ENCODE measurements around the gene SCD5. TPM values are rescaled to one million over a fixed set of nuclear protein-coding genes. Genes with fewer than 3 reads are reported as not detected.

The SCD5 gene
- total and polyA plus RNA-seq, 2 of the 8 experiments (the other 6 are each of a cell fraction or from before 2014, with no cell fraction given) = 0.92 to 1.2 TPM

DNA sequence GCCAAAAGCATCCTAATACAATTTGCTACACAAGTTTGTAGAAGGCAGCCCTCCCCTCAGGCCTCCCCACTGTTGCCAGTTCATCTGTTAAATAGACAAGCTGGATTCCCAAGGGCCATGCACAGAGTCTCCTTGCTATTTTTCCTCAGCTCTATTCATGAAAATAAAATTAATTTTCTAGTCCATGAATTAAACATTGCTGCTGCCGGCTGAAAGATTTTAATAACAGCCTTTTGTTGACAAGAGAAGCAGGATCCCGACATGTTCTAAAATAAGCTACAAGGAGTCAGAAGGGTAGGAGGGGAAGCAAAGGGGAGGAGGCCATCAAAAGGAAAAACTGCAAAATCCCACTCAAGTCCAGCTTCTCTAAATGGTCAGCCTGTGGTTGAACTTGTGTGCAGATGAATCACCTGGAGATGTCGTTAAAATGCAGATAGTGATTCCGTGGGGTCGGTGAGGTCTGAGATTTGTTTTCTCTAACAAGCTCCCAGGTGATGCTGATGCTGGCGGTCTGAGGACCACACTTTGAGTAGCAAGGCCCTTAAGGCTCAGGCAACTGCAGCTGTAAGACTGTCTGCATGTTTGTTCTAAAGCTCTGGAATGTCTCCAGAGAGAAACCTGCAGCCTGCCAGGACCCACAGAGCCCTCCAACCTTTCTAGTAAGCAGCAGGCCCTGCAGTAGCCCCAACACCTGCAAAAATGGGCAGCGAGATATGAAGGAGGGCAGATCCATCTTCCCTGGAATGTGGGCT is 9.4 kb downstream of the SCD5 start:
- no peaks in the 10 kb centered on the region for H3K79me1 ChIP-seq (ENCODE audit: low read depth, low read length)
- H3K36me3 ChIP-seq (ENCODE audit: control insufficient read depth in 2 of 4, insufficient read depth in 4 of 4, low read length in 3 of 4) = peaks cover 0 to 6% (median 0%) of the 10 kb centered on the region in 4 experiments; a peak in 1 of 8 replicates
- peaks cover 5 to 7% of the 10 kb centered on the region in 2 experiments; a peak in 1 of 4 replicates for H3K9me3 ChIP-seq (ENCODE audit: insufficient read depth in 2 of 2, low read depth in 1 of 2, low read length in 1 of 2)
- no peak overlapping the region for H3K56ac ChIP-seq (replicated peaks; ENCODE audit: insufficient read length, low read depth, low read length)
- TF ChIP-seq, protein P1, sequence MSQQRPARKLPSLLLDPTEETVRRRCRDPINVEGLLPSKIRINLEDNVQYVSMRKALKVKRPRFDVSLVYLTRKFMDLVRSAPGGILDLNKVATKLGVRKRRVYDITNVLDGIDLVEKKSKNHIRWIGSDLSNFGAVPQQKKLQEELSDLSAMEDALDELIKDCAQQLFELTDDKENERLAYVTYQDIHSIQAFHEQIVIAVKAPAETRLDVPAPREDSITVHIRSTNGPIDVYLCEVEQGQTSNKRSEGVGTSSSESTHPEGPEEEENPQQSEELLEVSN (IDR thresholded peaks at IDR 0.05) = no peak
- TF ChIP-seq EZH2 (IDR thresholded peaks at IDR 0.05; ENCODE audit: low read depth, low read length, severe bottlenecking) (peak; percentile 11), GTF2F1 (IDR thresholded peaks at IDR 0.05; ENCODE audit: borderline replicate concordance, low read depth, low read length) (no peak), TEAD4 (IDR thresholded peaks at IDR 0.05; ENCODE audit: low read depth, low read length) (no peak)
- H2BK12ac ChIP-seq (ENCODE audit: low read depth, low read length) = no peak overlapping the region
- no peak overlapping the region for H2BK20ac ChIP-seq (ENCODE audit: low read length)
- H2BK15ac ChIP-seq (ENCODE audit: low read length) = no peak overlapping the region
- no peak overlapping the region for H3K4me3 ChIP-seq (ENCODE audit: extremely low read depth in 1 of 4, insufficient read depth in 2 of 4, low read depth in 3 of 4, low read length in 4 of 4)
- no peak overlapping the region for H3K18ac ChIP-seq (ENCODE audit: extremely low read depth, low read length)
- CTCF ChIA-PET (ENCODE audit: partially characterized antibody) = interaction anchor here (0.6 to 3.5 kb wide), 5 partner anchors 8 to 1696 kb away, joined by 3 to 13 read pairs (median 4); no protein-coding TSS in a partner anchor
- H4K20me1 ChIP-seq (replicated peaks in 1 of 2; ENCODE audit: control insufficient read depth in 1 of 2, insufficient read depth in 2 of 2, low read length in 2 of 2) = peaks cover 10 to 32% of the 10 kb centered on the region in 2 experiments
- no peak overlapping the region for H2AK5ac ChIP-seq (ENCODE audit: low read depth, low read length)
- no peaks in the 10 kb centered on the region for H3K79me2 ChIP-seq (ENCODE audit: control insufficient read depth in 1 of 2, insufficient read depth in 2 of 2, low read length in 2 of 2)
- FAIRE-seq (no peak), DNase-seq (ENCODE audit: low read depth in 1 of 2, low spot score in 2 of 2) (no peak)
- peaks cover 0 to 5% (median 0%) of the 10 kb centered on the region in 4 experiments; a peak in 2 of 7 replicates for H3K4me1 ChIP-seq (replicated peaks in 1 of 4; ENCODE audit: control insufficient read depth in 3 of 4, insufficient read depth in 4 of 4, low read length in 3 of 4)
- H4K5ac ChIP-seq (ENCODE audit: insufficient read length, low read depth, low read length) = no peak overlapping the region
- POLR2A ChIA-PET (ENCODE audit: partially characterized antibody) = interaction anchor here (0.6 kb wide), 1 partner anchor 13 kb away, joined by 3 read pairs; no protein-coding TSS in a partner anchor
- H4K91ac ChIP-seq (replicated peaks; ENCODE audit: insufficient read length, low read length) = no peak overlapping the region
- H3K27ac ChIP-seq (ENCODE audit: low read depth, low read length) = no peak overlapping the region
- no peak overlapping the region for H4K8ac ChIP-seq (ENCODE audit: extremely low read depth, insufficient read depth, low read length)
- no peak overlapping the region for H2AFZ ChIP-seq (ENCODE audit: low read length)
- no peak overlapping the region for H3K4ac ChIP-seq (replicated peaks; ENCODE audit: insufficient read length, low read depth, low read length)
- no peaks in the 10 kb centered on the region for H3K23me2 ChIP-seq (ENCODE audit: low read depth, low read length)
- no peak overlapping the region for H3K4me2 ChIP-seq (ENCODE audit: insufficient read depth in 1 of 2, low read depth in 2 of 2, low read length in 2 of 2)
- H3K14ac ChIP-seq (ENCODE audit: insufficient read length) = no peak overlapping the region
- WGBS, 2 experiments (ENCODE audit: extremely low coverage in 1 of 2, insufficient coverage in 1 of 2, insufficient read length in 1 of 2, insufficient replicate concordance in 2 of 2, low coverage in 1 of 2, low lambda C conversion rate in 2 of 2, missing lambda C conversion rate in 1 of 2) = 63% methylated on average over 7 of the region's 7 CpGs; no CpG with 5 or more reads in 1 of the 2 experiments
- H2BK5ac ChIP-seq (ENCODE audit: low read depth, low read length) = no peak overlapping the region
- no peak overlapping the region for H2BK120ac ChIP-seq (replicated peaks; ENCODE audit: low read depth, low read length)
- no peak overlapping the region for H3K9ac ChIP-seq (replicated peaks in 1 of 4; ENCODE audit: extremely low read depth in 1 of 4, low read depth in 3 of 4, low read length in 3 of 4)
- H3K23ac ChIP-seq (ENCODE audit: insufficient read length) = no peak overlapping the region
- H3K27me3 ChIP-seq (replicated peaks in 1 of 4; ENCODE audit: control insufficient read depth in 3 of 4, extremely low read depth in 1 of 4, insufficient read depth in 3 of 4, low read length in 3 of 4) = peaks cover 68 to 99% (median 96%) of the 10 kb centered on the region in 4 experiments
